Chondrocyte (in vitro differentiated cells): ENCODE measurements around the gene POMC. TPM values are rescaled to one million over a fixed set of nuclear protein-coding genes. Genes with fewer than 3 reads are reported as not detected.
A peak's percentile ranks its signal among the peaks of the same experiment; 100 is the strongest.

Source experiments
- DNase-seq: peaks from one replicate; pipeline ENCODE4 v3.0.0; 2021; ENCODE audit warnings: mixed read lengths, low spot score
- H3K27ac Mint-ChIP-seq: one replicate; pipeline ENCODE4 v1.8.0; 2021; ENCODE audit warnings: mild to moderate bottlenecking, moderate library complexity, mixed read lengths; ENCODE audit not compliant: unreplicated experiment
- H3K27me3 Mint-ChIP-seq: 2 replicates; pipeline ENCODE4 v1.8.0; 2021; ENCODE audit warnings: low read depth, mixed read lengths
- H3K36me3 Mint-ChIP-seq: 2 replicates; pipeline ENCODE4 v1.8.0; 2021; ENCODE audit warnings: low read depth, mixed read lengths
- H3K4me1 Mint-ChIP-seq: 2 replicates; pipeline ENCODE4 v1.8.0; 2021; ENCODE audit warnings: low read depth, mild to moderate bottlenecking, mixed read lengths
- H3K4me3 Mint-ChIP-seq: one replicate; pipeline ENCODE4 v1.8.0; 2021; ENCODE audit warnings: mild to moderate bottlenecking, moderate library complexity, mixed read lengths; ENCODE audit not compliant: unreplicated experiment
- H3K9me3 Mint-ChIP-seq: 2 replicates; pipeline ENCODE4 v1.8.0; 2021; ENCODE audit warnings: low read depth, mixed read lengths
- CTCF ChIP-seq: fragments of 200-600 bp; sonication (generic); IDR thresholded peaks from 2 replicates; pipeline ENCODE4 v1.5.0; 2021; ENCODE audit warnings: antibody characterized with exemption, mild to moderate bottlenecking, moderate library complexity
- total RNA-seq: library from RNA; stranded (reverse); gene quantifications from 3 replicates; pipeline ENCODE4 v1.2.1, GENCODE V29; 2021

POMC gene
- total RNA-seq, 1 donor from 2014 or later = not detected

- Mint-ChIP-seq H3K27ac (no peak overlapping the region), H3K4me1 (peaks cover 3% of the 10 kb centered on the region), H3K4me3 (no peak overlapping the region), H3K36me3 (peaks cover 3% of the 10 kb centered on the region), H3K27me3 (no peaks in the 10 kb centered on the region), H3K9me3 (no peaks in the 10 kb centered on the region)
- no peak for TF ChIP-seq CTCF
- DNase-seq = no peak
These were observed 42.4 kb downstream of the POMC start for GRCh38 chr2:25125976-25126375.

GRCh38 chr2:25125189-25125588 lies 43.2 kb downstream of the POMC start:
- H3K9me3 Mint-ChIP-seq = no peaks in the 10 kb centered on the region
- peaks cover 3% of the 10 kb centered on the region for H3K36me3 Mint-ChIP-seq
- H3K27ac Mint-ChIP-seq = no peak overlapping the region
- H3K4me1 Mint-ChIP-seq = peaks cover 3% of the 10 kb centered on the region
- no peaks in the 10 kb centered on the region for H3K27me3 Mint-ChIP-seq
- TF ChIP-seq CTCF = no peak
- no peak overlapping the region for H3K4me3 Mint-ChIP-seq
- no peak for DNase-seq

GRCh38 chr2:25123682-25124081 lies 44.7 kb downstream of the POMC start:
- Mint-ChIP-seq H3K27me3 (no peaks in the 10 kb centered on the region), H3K36me3 (peaks cover 3% of the 10 kb centered on the region), H3K4me3 (no peak overlapping the region), H3K27ac (no peak overlapping the region), H3K4me1 (no peaks in the 10 kb centered on the region), H3K9me3 (no peaks in the 10 kb centered on the region)
- TF ChIP-seq CTCF = no peak
- no peak for DNase-seq

GRCh38 chr2:25122367-25122766 lies 46.0 kb downstream of the POMC start:
- H3K27ac Mint-ChIP-seq = no peak overlapping the region

GRCh38 chr2:25119263-25119662 lies 49.1 kb downstream of the POMC start:
- no peak for TF ChIP-seq CTCF
- peaks cover 7% of the 10 kb centered on the region for H3K4me1 Mint-ChIP-seq
- H3K27me3 Mint-ChIP-seq = no peaks in the 10 kb centered on the region
- DNase-seq = peak; percentile 62
- H3K36me3 Mint-ChIP-seq = peaks cover 5% of the 10 kb centered on the region
- H3K9me3 Mint-ChIP-seq = no peaks in the 10 kb centered on the region
- no peak overlapping the region for H3K4me3 Mint-ChIP-seq
- no peak overlapping the region for H3K27ac Mint-ChIP-seq

More at GRCh38 chr2:25122367-25122766, 46.0 kb downstream of the POMC start:
- no peaks in the 10 kb centered on the region for H3K4me1 Mint-ChIP-seq
- no peak for TF ChIP-seq CTCF
- no peak for DNase-seq
- H3K9me3 Mint-ChIP-seq = no peaks in the 10 kb centered on the region
- H3K27me3 Mint-ChIP-seq = no peaks in the 10 kb centered on the region
- H3K4me3 Mint-ChIP-seq = no peak overlapping the region
- peaks cover 5% of the 10 kb centered on the region for H3K36me3 Mint-ChIP-seq
